Heart left ventricle (tissue), 13 donors: ENCODE measurements around the gene FAM210A.

Experiments
- POLR2A ChIP-seq, 2 donors: fragments of 450-650 bp; IDR thresholded peaks; one replicate each; pipeline ENCODE4 v1.6.1; 2017; ENCODE audit warnings: antibody characterized with exemption in 2 of 2, mild to moderate bottlenecking in 2 of 2, moderate library complexity in 2 of 2
- TF ChIP-seq, protein P1 (sequence below), 12 donors: fragments of 200-600 bp; sonication (generic) in 4 of 12; IDR thresholded peaks; one replicate each; pipeline versions ENCODE4 v1.5.0 to v1.8.0; 2018 to 2022; ENCODE audit warnings: antibody characterized with exemption in 12 of 12, mild to moderate bottlenecking in 5 of 12
- donor health status: ischemic (EF 13 %, LVEDD 7.1; RV severe dilation, severe dysfunction).
- donor health status: DM: no; HTN: yes; CAD: no.
- donor health status: DM: no; HTN: no; CAD: no.
- donor health status: ischemic (EF 25% LVEDD 6.9; RV normal size, moderate dysfunction).
- donor health status: ischemic (EF 25% LVEDD 5.7; RV mildly dilated, moderate dysfunction).
- donor health status: ischemic (EF 35%, LVEDD 5.7; RV mildly dilated, moderate dysfunction).
- donor health status: nonischemic (EF 11% LVEDD 7.7; RV severe dilation, severe dysfunction).
- donor health status: DM: yes; HTN: yes; CAD: no.
- donor health status: PGD.
- donor health status: ischemic (EF 29% LVEDD 5.4; RV normal size, mild dysfunction).
- donor health status: nonischemic (EF 23%, LVEDD 6.1; RV moderate dilation, normal function).

DNA sequence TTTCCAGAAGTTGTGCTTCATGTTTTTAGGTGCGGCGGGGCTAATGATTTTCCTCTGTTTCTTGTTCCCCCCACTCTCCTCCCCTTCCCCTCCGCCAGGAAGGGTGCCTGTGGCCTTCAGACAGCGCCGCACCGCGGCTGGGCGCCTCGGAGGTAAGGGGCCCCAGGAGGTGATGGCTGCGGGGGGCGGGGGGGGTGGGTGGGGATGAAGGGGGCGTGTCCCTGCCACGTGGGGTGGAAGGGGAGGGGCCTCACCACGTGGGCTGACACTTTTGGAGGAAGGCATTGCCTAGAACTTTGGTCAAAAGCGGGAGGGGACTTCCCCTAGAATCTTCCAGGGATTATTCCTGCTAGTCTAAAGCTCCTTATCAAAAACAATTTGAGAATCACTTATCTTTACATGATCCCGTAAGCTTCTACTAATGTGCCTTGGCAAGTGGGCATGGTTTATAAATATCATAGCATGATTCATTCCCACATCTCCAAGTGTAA is 83.1 kb downstream of the FAM210A start:
- TF ChIP-seq, protein P1, sequence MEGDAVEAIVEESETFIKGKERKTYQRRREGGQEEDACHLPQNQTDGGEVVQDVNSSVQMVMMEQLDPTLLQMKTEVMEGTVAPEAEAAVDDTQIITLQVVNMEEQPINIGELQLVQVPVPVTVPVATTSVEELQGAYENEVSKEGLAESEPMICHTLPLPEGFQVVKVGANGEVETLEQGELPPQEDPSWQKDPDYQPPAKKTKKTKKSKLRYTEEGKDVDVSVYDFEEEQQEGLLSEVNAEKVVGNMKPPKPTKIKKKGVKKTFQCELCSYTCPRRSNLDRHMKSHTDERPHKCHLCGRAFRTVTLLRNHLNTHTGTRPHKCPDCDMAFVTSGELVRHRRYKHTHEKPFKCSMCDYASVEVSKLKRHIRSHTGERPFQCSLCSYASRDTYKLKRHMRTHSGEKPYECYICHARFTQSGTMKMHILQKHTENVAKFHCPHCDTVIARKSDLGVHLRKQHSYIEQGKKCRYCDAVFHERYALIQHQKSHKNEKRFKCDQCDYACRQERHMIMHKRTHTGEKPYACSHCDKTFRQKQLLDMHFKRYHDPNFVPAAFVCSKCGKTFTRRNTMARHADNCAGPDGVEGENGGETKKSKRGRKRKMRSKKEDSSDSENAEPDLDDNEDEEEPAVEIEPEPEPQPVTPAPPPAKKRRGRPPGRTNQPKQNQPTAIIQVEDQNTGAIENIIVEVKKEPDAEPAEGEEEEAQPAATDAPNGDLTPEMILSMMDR (IDR thresholded peaks at IDR 0.05), result no peak
- no peak for TF ChIP-seq POLR2A (IDR thresholded peaks at IDR 0.05)
